Sigmoid colon (tissue), 4 donors: ENCODE measurements around the gene AUNIP.

ENCODE experiments used
- EP300 ChIP-seq, 4 donors: sonication (generic); formaldehyde crosslinking; IDR thresholded peaks; one replicate each; pipeline ENCODE4 v1.6.1; 2017; ENCODE audit warnings: antibody characterized with exemption in 4 of 4
- POLR2A ChIP-seq, 2 donors: fragments of 450-650 bp; IDR thresholded peaks; one replicate each; pipeline ENCODE4 v1.6.1; 2016; ENCODE audit warnings: antibody characterized with exemption in 2 of 2, mild to moderate bottlenecking in 2 of 2, moderate library complexity in 2 of 2
- POLR2AphosphoS5 ChIP-seq, 4 donors: sonication (generic); formaldehyde crosslinking; IDR thresholded peaks; one replicate each; pipeline ENCODE4 v1.6.1; 2017; ENCODE audit warnings: antibody characterized with exemption in 4 of 4
- TF ChIP-seq, protein P1 (sequence below), 4 experiments: fragments of 450-650 bp in 3 of 4; fragments of 200-600 bp in 1 of 4; IDR thresholded peaks; one replicate each; pipeline ENCODE4 v1.5.1; 2016 to 2019; ENCODE audit warnings: antibody characterized with exemption in 4 of 4, mild to moderate bottlenecking in 3 of 4, moderate library complexity in 2 of 4

GRCh38 chr1:25816112-25816718 lies 43.0 kb downstream of the AUNIP start:
- TF ChIP-seq, protein P1, sequence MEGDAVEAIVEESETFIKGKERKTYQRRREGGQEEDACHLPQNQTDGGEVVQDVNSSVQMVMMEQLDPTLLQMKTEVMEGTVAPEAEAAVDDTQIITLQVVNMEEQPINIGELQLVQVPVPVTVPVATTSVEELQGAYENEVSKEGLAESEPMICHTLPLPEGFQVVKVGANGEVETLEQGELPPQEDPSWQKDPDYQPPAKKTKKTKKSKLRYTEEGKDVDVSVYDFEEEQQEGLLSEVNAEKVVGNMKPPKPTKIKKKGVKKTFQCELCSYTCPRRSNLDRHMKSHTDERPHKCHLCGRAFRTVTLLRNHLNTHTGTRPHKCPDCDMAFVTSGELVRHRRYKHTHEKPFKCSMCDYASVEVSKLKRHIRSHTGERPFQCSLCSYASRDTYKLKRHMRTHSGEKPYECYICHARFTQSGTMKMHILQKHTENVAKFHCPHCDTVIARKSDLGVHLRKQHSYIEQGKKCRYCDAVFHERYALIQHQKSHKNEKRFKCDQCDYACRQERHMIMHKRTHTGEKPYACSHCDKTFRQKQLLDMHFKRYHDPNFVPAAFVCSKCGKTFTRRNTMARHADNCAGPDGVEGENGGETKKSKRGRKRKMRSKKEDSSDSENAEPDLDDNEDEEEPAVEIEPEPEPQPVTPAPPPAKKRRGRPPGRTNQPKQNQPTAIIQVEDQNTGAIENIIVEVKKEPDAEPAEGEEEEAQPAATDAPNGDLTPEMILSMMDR (IDR thresholded peaks at IDR 0.05): no peak
- TF ChIP-seq POLR2AphosphoS5 (IDR thresholded peaks at IDR 0.05): no peak
- no peak for TF ChIP-seq EP300 (IDR thresholded peaks at IDR 0.05)
- TF ChIP-seq POLR2A (IDR thresholded peaks at IDR 0.05): no peak
